Activated naive CD8-positive, alpha-beta T cell treated with anti-CD3 and anti-CD28 coated beads, Interleukin-2, amount 50 U/mL, for 24 hours (primary cell): ENCODE results near the gene DCTN4.

ENCODE experiments used
- ATAC-seq: fragments of 150-1000 bp; cut with Tn5 transposase; one replicate; pipeline ENCODE4 v1.10.0; 2021
- DNase-seq: peaks from one replicate; pipeline ENCODE4 v3.0.0; 2021
- H3K27ac Mint-ChIP-seq: one replicate; pipeline ENCODE4 v1.8.0; 2021; ENCODE audit warnings: mild to moderate bottlenecking, mixed read lengths
- H3K27me3 Mint-ChIP-seq: one replicate; pipeline ENCODE4 v1.8.0; 2021; ENCODE audit warnings: mixed read lengths
- H3K36me3 Mint-ChIP-seq: one replicate; pipeline ENCODE4 v1.8.0; 2021; ENCODE audit warnings: low read depth, mixed read lengths
- H3K4me1 Mint-ChIP-seq: one replicate; pipeline ENCODE4 v1.8.0; 2021; ENCODE audit warnings: mixed read lengths
- H3K4me3 Mint-ChIP-seq: one replicate; pipeline ENCODE4 v1.8.0; 2021; ENCODE audit warnings: mild to moderate bottlenecking, moderate library complexity, mixed read lengths
- H3K9me3 Mint-ChIP-seq: one replicate; pipeline ENCODE4 v1.8.0; 2021; ENCODE audit warnings: mixed read lengths

The DCTN4 gene

DNA sequence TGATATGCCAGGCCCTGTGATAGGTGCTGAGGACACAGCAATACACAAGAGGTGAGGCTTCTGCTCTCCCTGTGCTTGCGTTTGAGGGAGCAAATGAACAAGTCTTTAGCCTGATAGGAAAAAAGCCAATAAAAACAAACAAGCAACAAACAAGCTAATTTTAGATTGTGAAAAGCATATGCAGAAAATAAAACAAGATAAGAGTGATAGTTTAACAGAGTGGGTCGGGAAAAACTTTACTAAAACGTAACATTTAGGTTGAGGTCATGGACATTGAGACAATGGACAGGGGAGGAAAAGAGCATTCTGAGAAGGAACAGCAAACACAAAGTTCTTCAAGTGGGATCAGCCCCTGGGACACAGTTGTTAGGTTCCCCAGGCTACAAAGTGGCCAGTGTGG, 24.0 kb upstream of the DCTN4 start:
- peaks cover 6% of the 10 kb centered on the region for H3K36me3 Mint-ChIP-seq
- ATAC-seq = no peak
- peaks cover 5% of the 10 kb centered on the region for H3K9me3 Mint-ChIP-seq
- DNase-seq = no peak
- H3K27me3 Mint-ChIP-seq = no peaks in the 10 kb centered on the region
- peak overlapping the region; percentile 85 for H3K27ac Mint-ChIP-seq
- peak overlapping the region; percentile 67 for H3K4me3 Mint-ChIP-seq
- H3K4me1 Mint-ChIP-seq = peaks cover 88% of the 10 kb centered on the region

DNA sequence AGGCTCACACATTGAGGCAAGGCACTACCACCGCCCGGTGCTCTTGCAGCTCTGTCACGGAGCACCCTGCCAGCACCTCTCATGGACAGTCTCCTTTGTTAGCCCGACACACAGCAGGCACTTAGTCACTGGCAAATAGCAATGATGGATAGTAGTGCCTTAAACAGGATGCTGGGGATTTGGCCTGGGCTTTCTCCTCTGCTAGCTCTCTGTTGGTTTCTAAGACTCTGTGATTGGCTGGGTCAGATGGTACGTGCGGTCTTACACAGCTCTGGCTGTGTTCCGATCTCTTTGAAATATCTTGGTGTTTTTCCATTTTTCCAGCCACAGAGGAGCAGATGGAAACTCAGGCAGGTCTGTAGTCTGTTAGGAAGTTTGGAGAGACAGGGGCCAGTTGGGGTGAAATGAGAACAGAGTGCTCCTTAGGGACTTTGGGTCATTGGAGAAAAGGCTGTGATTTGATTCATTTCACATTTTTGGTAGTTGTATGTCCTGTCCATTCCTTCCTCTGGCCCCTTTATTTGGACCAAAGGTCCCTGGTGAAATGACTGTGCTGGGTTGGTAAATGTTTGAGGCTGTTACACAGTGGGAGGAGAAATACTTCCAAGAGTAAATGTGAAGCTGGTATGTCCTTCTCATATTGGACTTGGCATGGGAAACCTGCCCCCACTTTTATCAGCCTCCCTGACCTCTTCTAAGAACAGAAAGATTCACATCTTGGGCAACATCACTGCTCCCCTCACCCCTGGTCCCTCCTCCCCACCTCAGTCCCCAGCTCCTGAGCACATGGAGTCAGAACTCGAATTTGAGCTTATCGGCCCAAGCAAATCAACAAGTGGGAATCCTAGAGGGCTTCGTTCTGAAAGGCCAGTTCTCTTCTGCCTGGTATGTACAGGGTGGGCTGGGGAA, 23.1 kb upstream of the DCTN4 start:
- Mint-ChIP-seq H3K4me3 (no peak overlapping the region), H3K36me3 (peaks cover 6% of the 10 kb centered on the region), H3K27ac (peak overlapping the region; percentile 79), H3K27me3 (peaks cover 4% of the 10 kb centered on the region), H3K4me1 (peaks cover 83% of the 10 kb centered on the region), H3K9me3 (peaks cover 5% of the 10 kb centered on the region)
- DNase-seq (no peak), ATAC-seq (no peak)

DNA sequence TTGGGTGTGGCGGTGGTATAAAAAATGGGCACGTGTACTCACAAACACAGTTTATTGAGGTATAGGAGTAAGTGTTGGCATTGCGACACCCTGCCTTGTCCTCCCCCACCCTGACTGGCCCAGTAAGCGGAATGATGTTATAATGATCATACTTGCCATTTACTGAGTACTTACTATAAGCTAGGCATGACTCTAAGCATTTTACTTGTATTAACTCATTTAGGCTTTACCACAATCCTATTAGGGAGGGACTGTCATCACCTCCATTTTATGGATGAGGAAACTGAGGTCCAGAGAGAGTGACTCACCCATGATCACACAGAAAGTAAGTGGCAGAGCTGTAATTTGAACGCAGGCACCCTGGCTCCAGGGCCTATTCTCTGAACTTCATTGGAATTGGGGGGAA, 22.0 kb upstream of the DCTN4 start:
- no peak for DNase-seq
- peak overlapping the region; percentile 97 for H3K4me3 Mint-ChIP-seq
- peak overlapping the region; percentile 79 for H3K27ac Mint-ChIP-seq
- peaks cover 1% of the 10 kb centered on the region for H3K9me3 Mint-ChIP-seq
- H3K27me3 Mint-ChIP-seq = peaks cover 4% of the 10 kb centered on the region
- peak; percentile 18 for ATAC-seq
- peaks cover 4% of the 10 kb centered on the region for H3K36me3 Mint-ChIP-seq
- H3K4me1 Mint-ChIP-seq = peaks cover 76% of the 10 kb centered on the region

- Mint-ChIP-seq H3K27ac (peak overlapping the region; percentile 79), H3K4me1 (peaks cover 71% of the 10 kb centered on the region), H3K27me3 (peaks cover 4% of the 10 kb centered on the region), H3K9me3 (no peaks in the 10 kb centered on the region), H3K36me3 (peaks cover 2% of the 10 kb centered on the region), H3K4me3 (peak overlapping the region; percentile 97)
- peak; percentile 63 for DNase-seq
- peak; percentile 60 for ATAC-seq
Observed at GRCh38 chr5:150780187-150780692, 21.4 kb upstream of the DCTN4 start.

- no peak for DNase-seq
- Mint-ChIP-seq H3K36me3 (no peaks in the 10 kb centered on the region), H3K27ac (peak overlapping the region; percentile 91), H3K4me3 (peak overlapping the region; percentile 97), H3K27me3 (peaks cover 4% of the 10 kb centered on the region), H3K9me3 (no peaks in the 10 kb centered on the region), H3K4me1 (peaks cover 66% of the 10 kb centered on the region)
- ATAC-seq = no peak
Observed at GRCh38 chr5:150779397-150780186, 20.8 kb upstream of the DCTN4 start.

- ATAC-seq = peak; percentile 52
- Mint-ChIP-seq H3K9me3 (no peaks in the 10 kb centered on the region), H3K36me3 (no peaks in the 10 kb centered on the region), H3K27ac (peak within 1 kb of the TSS; percentile 91), H3K27me3 (peaks cover 4% of the 10 kb centered on the region), H3K4me1 (peaks cover 58% of the 10 kb centered on the region), H3K4me3 (peak within 1 kb of the TSS; percentile 97)
- peak; percentile 74 for DNase-seq
Observed at GRCh38 chr5:150778517-150779396, 19.9 kb upstream of the DCTN4 start, which contains the start of gene SMIM3. TSS of gene SMIM3 (plus strand) at chr5:150778757. CDS start at chr5:150795441, 16,684 bp downstream.

- Mint-ChIP-seq H3K27ac (peak overlapping the region; percentile 60), H3K4me3 (peak overlapping the region; percentile 97), H3K9me3 (no peaks in the 10 kb centered on the region), H3K27me3 (peaks cover 4% of the 10 kb centered on the region), H3K36me3 (no peaks in the 10 kb centered on the region), H3K4me1 (peaks cover 51% of the 10 kb centered on the region)
- DNase-seq = no peak
- no peak for ATAC-seq
Observed at GRCh38 chr5:150778088-150778516, 19.3 kb upstream of the DCTN4 start.

GRCh38 chr5:150777685-150778084, 18.9 kb upstream of the DCTN4 start:
- Mint-ChIP-seq H3K27ac (peak overlapping the region; percentile 60), H3K4me3 (peak overlapping the region; percentile 97), H3K4me1 (peaks cover 47% of the 10 kb centered on the region), H3K36me3 (no peaks in the 10 kb centered on the region), H3K9me3 (no peaks in the 10 kb centered on the region), H3K27me3 (peaks cover 4% of the 10 kb centered on the region)
- DNase-seq (no peak), ATAC-seq (no peak)

DNA sequence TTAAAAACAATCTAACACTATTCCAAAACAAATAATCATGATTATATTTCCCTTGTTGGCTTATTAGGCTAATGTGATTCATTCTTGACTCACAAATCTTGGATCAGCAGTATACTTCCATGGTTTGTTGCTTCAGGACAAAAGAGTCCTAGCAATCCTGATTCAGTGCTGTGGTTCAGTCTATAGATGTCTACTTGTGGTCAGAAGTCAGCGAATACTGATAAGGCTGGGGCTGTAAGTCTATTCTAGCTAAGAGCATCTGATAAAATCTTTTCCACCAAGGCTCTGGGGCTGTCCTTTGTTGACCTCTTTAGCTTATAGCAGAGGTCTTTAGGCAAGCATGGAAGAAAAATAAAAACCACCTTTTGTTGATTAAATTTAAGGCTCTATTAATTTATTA, 15.3 kb upstream of the DCTN4 start:
- ATAC-seq = no peak
- Mint-ChIP-seq H3K36me3 (no peaks in the 10 kb centered on the region), H3K9me3 (no peaks in the 10 kb centered on the region), H3K4me3 (no peak overlapping the region), H3K4me1 (peaks cover 16% of the 10 kb centered on the region), H3K27ac (no peak overlapping the region), H3K27me3 (peaks cover 4% of the 10 kb centered on the region)
- DNase-seq = no peak

GRCh38 chr5:150771034-150771795, 12.4 kb upstream of the DCTN4 start:
- ATAC-seq (no peak), DNase-seq (no peak)
- Mint-ChIP-seq H3K27ac (peak overlapping the region; percentile 27), H3K9me3 (no peaks in the 10 kb centered on the region), H3K27me3 (no peaks in the 10 kb centered on the region), H3K36me3 (no peaks in the 10 kb centered on the region), H3K4me3 (no peak overlapping the region), H3K4me1 (peaks cover 4% of the 10 kb centered on the region)

DNA sequence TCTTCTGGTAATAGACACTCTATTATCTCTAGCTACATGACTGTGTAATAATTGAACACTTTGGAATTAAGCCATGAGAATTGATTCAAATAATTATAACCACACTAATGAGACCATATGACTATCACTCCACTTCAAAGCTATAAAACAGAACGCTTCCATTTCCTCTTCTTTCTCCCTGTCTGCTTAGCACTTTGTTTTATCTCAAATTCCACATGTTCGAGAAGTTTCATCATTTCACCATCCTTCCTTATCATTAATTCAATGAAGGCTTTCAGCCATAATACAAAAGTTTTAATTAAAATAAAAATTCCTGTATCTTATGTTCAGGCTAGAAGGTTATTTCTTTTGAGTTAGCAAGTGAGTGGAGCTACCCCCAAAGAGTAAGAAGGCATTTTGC, 7.4 kb upstream of the DCTN4 start:
- DNase-seq (no peak), ATAC-seq (no peak)
- no peak overlapping the region for H3K4me3 Mint-ChIP-seq
- H3K36me3 Mint-ChIP-seq = no peaks in the 10 kb centered on the region
- H3K9me3 Mint-ChIP-seq = no peaks in the 10 kb centered on the region
- no peaks in the 10 kb centered on the region for H3K27me3 Mint-ChIP-seq
- H3K4me1 Mint-ChIP-seq = peaks cover 4% of the 10 kb centered on the region
- H3K27ac Mint-ChIP-seq = no peak overlapping the region

GRCh38 chr5:150765799-150766169, 7.0 kb upstream of the DCTN4 start:
- H3K4me3 Mint-ChIP-seq = no peak overlapping the region
- DNase-seq (no peak), ATAC-seq (no peak)
- no peaks in the 10 kb centered on the region for H3K9me3 Mint-ChIP-seq
- H3K27me3 Mint-ChIP-seq = no peaks in the 10 kb centered on the region
- peaks cover 4% of the 10 kb centered on the region for H3K4me1 Mint-ChIP-seq
- H3K36me3 Mint-ChIP-seq = no peaks in the 10 kb centered on the region
- H3K27ac Mint-ChIP-seq = no peak overlapping the region

DNA sequence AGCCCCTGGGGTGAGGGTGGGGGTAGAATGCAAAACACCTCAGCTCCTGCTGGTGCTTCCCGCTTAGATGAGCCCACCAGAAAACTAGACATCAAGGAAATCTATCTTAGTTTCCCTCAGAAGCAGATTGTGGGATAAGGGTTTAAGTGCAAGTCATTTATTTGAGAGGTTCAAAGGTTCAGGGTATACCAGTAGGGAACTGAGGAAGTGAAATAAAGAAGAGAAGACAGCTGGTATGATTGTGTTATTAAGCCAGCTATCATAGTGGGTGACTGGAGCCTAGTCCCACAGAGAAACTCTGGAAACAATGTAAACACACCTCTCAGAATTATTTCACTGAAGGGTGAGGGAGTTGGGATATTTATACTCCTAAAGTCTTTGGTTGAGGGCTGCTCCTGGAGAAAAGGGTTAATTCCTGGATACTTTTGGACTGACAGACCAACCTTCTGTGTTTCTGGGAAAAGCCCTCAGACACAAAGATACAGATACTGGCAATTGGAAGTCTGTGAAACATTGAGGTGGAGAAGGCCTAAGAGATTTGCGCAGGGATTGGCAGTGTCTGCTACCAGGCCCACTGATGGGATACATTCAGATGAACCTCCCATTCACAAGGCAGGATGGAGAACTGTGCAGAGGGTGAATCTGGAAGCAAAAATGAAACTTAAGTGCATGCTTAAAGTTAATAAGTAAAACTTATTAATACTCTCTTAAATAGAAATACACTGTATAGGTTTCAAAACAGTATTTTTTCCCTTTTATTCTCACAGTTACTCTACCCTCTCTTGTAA, 6.4 kb upstream of the DCTN4 start:
- Mint-ChIP-seq H3K9me3 (no peaks in the 10 kb centered on the region), H3K4me3 (no peak overlapping the region), H3K36me3 (no peaks in the 10 kb centered on the region), H3K27ac (no peak overlapping the region), H3K4me1 (peaks cover 4% of the 10 kb centered on the region), H3K27me3 (no peaks in the 10 kb centered on the region)
- DNase-seq = no peak
- ATAC-seq = no peak
